DND-41 (cell line): ENCODE measurements around the gene MOK.
"Not testable (repeated sequence)": the region's sequence is repeated elsewhere in the genome, so short reads cannot be mapped to it uniquely, and the experiment has no call there.

Experiments used
- ATAC-seq: fragments of 200-7000 bp; cut with Tn5 transposase; 3 replicates; pipeline ENCODE4 v1.9.1; 2021; ENCODE audit warnings: low read depth; ENCODE audit not compliant: insufficient read depth
- DNase-seq: peaks from one replicate; pipeline ENCODE4 v3.0.0-alpha.2; 2020
- H2AFZ ChIP-seq: 2 replicates; pipeline ENCODE4 v1.6.0; 2012; ENCODE audit warnings: low read depth, low read length
- H3K27ac ChIP-seq: 2 replicates; pipeline ENCODE4 v1.5.1; 2012; ENCODE audit warnings: low read length, inconsistent platforms
- H3K27me3 ChIP-seq: fragments of 200-600 bp; sonication (generic); 2 replicates; pipeline ENCODE4 v1.6.0; 2012; ENCODE audit warnings: low read length, mild to moderate bottlenecking, inconsistent platforms; ENCODE audit not compliant: insufficient read depth, poor library complexity
- H3K36me3 ChIP-seq: 2 replicates; pipeline ENCODE4 v1.5.1; 2012; ENCODE audit warnings: low read length, inconsistent platforms; ENCODE audit not compliant: insufficient read depth
- H3K4me1 ChIP-seq: 2 replicates; pipeline ENCODE4 v1.5.1; 2012; ENCODE audit warnings: mild to moderate bottlenecking, low read length; ENCODE audit not compliant: insufficient read depth
- H3K4me2 ChIP-seq: 2 replicates; pipeline ENCODE4 v1.6.0; 2012; ENCODE audit warnings: mild to moderate bottlenecking, moderate library complexity, low read length, inconsistent platforms; ENCODE audit not compliant: insufficient read depth
- H3K4me3 ChIP-seq, 2 experiments: fragments of 200-600 bp in 1 of 2; shearing (Covaris generic) in 1 of 2; 2 replicates each; pipeline ENCODE4 v1.5.1; 2012 to 2016; ENCODE audit warnings: inconsistent platforms in 2 of 2, low read length in 2 of 2, mild to moderate bottlenecking in 2 of 2, low read depth in 1 of 2, moderate library complexity in 1 of 2
- H3K79me2 ChIP-seq: 2 replicates; pipeline ENCODE4 v1.6.0; 2012; ENCODE audit warnings: low read length, inconsistent platforms; ENCODE audit not compliant: insufficient read depth
- H3K9ac ChIP-seq: 2 replicates; pipeline ENCODE4 v1.6.0; 2012; ENCODE audit warnings: low read depth, mild to moderate bottlenecking, inconsistent platforms, low read length, moderate library complexity
- H3K9me3 ChIP-seq: 2 replicates; pipeline ENCODE4 v1.5.1; 2012; ENCODE audit warnings: low read length, moderate library complexity, mild to moderate bottlenecking, inconsistent platforms; ENCODE audit not compliant: insufficient read depth, severe bottlenecking
- H4K20me1 ChIP-seq: 2 replicates; pipeline ENCODE4 v1.6.0; 2012; ENCODE audit warnings: low read length; ENCODE audit not compliant: insufficient read depth
- CTCF ChIP-seq: IDR thresholded peaks from 2 replicates; pipeline ENCODE4 v1.5.1; 2012; ENCODE audit warnings: borderline replicate concordance, low read length, moderate library complexity, mild to moderate bottlenecking; ENCODE audit not compliant: poor library complexity, severe bottlenecking; ENCODE audit errors: extremely low read depth
- EZH2 ChIP-seq: IDR thresholded peaks from 3 replicates; pipeline ENCODE4 v1.6.1; 2012; ENCODE audit warnings: borderline replicate concordance, low read depth, mild to moderate bottlenecking, moderate library complexity, low read length, inconsistent platforms; ENCODE audit not compliant: severe bottlenecking

MOK gene

DNA sequence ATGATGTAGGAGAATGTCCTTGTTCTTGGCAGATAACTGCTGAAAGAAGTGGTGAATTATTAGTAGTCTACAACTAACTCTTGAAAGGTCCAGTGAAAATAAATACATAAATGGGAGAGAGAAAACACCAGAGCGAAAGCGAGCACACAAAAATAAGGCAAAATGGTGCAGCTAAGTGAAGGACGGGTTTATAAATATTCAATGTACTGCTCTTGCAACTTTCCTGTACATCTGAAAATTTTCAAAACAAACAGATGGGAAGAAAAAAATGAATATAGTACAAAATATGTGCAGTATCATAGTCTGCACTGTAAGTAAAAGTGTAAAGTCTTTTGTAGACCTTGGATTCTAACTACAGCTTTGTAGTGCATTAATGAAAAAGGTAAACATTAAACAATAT lies 1.3 kb downstream of the MOK start:
- peaks cover 12% of the 10 kb centered on the region for H3K4me1 ChIP-seq
- no peak for DNase-seq
- TF ChIP-seq CTCF (no peak), EZH2 (no peak)
- H3K79me2 ChIP-seq = no peaks in the 10 kb centered on the region
- H3K9ac ChIP-seq = no peak overlapping the region
- H3K4me3 ChIP-seq = no peak overlapping the region
- H4K20me1 ChIP-seq = no peaks in the 10 kb centered on the region
- no peaks in the 10 kb centered on the region for H3K27me3 ChIP-seq
- no peak overlapping the region for H3K27ac ChIP-seq
- H3K36me3 ChIP-seq = no peaks in the 10 kb centered on the region
- ATAC-seq = no peak
- H3K4me2 ChIP-seq = 0 out of 2 replicates have a peak overlapping the region, but pooled peaks have one; percentile 70
- H3K9me3 ChIP-seq = no peaks in the 10 kb centered on the region
- H2AFZ ChIP-seq = no peak overlapping the region

- peak; percentile 22; the same call in 1 of the 3 replicates for ATAC-seq
Measured at GRCh38 chr14:102298303-102299070, 6.5 kb downstream of the MOK start.

GRCh38 chr14:102297436-102298170 lies 7.4 kb downstream of the MOK start:
- H3K79me2 ChIP-seq = no peaks in the 10 kb centered on the region
- no peak for TF ChIP-seq CTCF
- TF ChIP-seq EZH2 = no peak
- H3K4me3 ChIP-seq = no peak overlapping the region
- H3K9me3 ChIP-seq = no peaks in the 10 kb centered on the region
- H4K20me1 ChIP-seq = no peaks in the 10 kb centered on the region
- no peaks in the 10 kb centered on the region for H3K36me3 ChIP-seq
- no peak overlapping the region for H2AFZ ChIP-seq
- DNase-seq (no peak), ATAC-seq (no peak)
- H3K4me1 ChIP-seq = no peaks in the 10 kb centered on the region
- no peak overlapping the region for H3K27ac ChIP-seq
- no peak overlapping the region for H3K4me2 ChIP-seq
- no peak overlapping the region for H3K9ac ChIP-seq
- no peaks in the 10 kb centered on the region for H3K27me3 ChIP-seq

More at GRCh38 chr14:102298303-102299070, 6.5 kb downstream of the MOK start:
- not testable (repeated sequence) for H3K9ac ChIP-seq, H2AFZ ChIP-seq, H3K27ac ChIP-seq, H3K27me3 ChIP-seq, H4K20me1 ChIP-seq, H3K9me3 ChIP-seq, H3K4me3 ChIP-seq, H3K36me3 ChIP-seq, H3K79me2 ChIP-seq, H3K4me1 ChIP-seq, H3K4me2 ChIP-seq
- DNase-seq = peak; percentile 33

- Histone ChIP-seq H2AFZ (no peak overlapping the region), H3K36me3 (no peaks in the 10 kb centered on the region), H3K27ac (no peak overlapping the region), H3K4me1 (no peaks in the 10 kb centered on the region), H3K4me3 (no peak overlapping the region), H3K4me2 (no peak overlapping the region), H3K79me2 (no peaks in the 10 kb centered on the region), H3K9me3 (no peaks in the 10 kb centered on the region), H4K20me1 (no peaks in the 10 kb centered on the region), H3K27me3 (no peaks in the 10 kb centered on the region), H3K9ac (no peak overlapping the region)
- DNase-seq (no peak), ATAC-seq (no peak)
- TF ChIP-seq CTCF = peak; percentile 38
- TF ChIP-seq EZH2 = no peak
Measured at GRCh38 chr14:102295270-102295669, 9.7 kb downstream of the MOK start.
